Left forelimb (tissue), 1 donor: ENCODE data around the gene FOXJ2.
"Not testable (repeated sequence)": the region's sequence is repeated elsewhere in the genome, so short reads cannot be mapped to it uniquely, and the experiment has no call there.

ENCODE experiments used
- DNase-seq: peaks from one replicate; pipeline ENCODE4 v3.0.0-alpha.2; 2018; ENCODE audit warnings: low spot score

The FOXJ2 gene

GRCh38 chr12:8065991-8066594 lies 33.6 kb downstream of the FOXJ2 start, which contains the start of gene C3AR1:
Gene C3AR1, minus strand, starts transcription at chr12:8066359. Its CDS starts 6,174 bp downstream, at chr12:8060185.
- DNase-seq = no peak

GRCh38 chr12:8069582-8069981 lies 37.1 kb downstream of the FOXJ2 start:
- DNase-seq = no peak

GRCh38 chr12:8071820-8072219 lies 39.3 kb downstream of the FOXJ2 start:
- DNase-seq = not testable (repeated sequence)

- DNase-seq = no peak
These were observed 43.4 kb downstream of the FOXJ2 start for GRCh38 chr12:8075935-8076334.

- no peak for DNase-seq
These were observed 43.9 kb downstream of the FOXJ2 start for GRCh38 chr12:8076366-8076765.

GRCh38 chr12:8077207-8077606 lies 44.7 kb downstream of the FOXJ2 start:
- no peak for DNase-seq

GRCh38 chr12:8078398-8078797 lies 45.9 kb downstream of the FOXJ2 start:
- no peak for DNase-seq

- no peak for DNase-seq
These were observed 46.4 kb downstream of the FOXJ2 start for GRCh38 chr12:8078916-8079315.

- DNase-seq = no peak
These were observed 47.6 kb downstream of the FOXJ2 start for GRCh38 chr12:8080120-8080519.

GRCh38 chr12:8081251-8081920 lies 48.9 kb downstream of the FOXJ2 start:
- no peak for DNase-seq

- DNase-seq = no peak
These were observed 50.2 kb downstream of the FOXJ2 start for GRCh38 chr12:8082808-8083100.

- DNase-seq = not testable (repeated sequence)
These were observed 51.8 kb downstream of the FOXJ2 start for GRCh38 chr12:8084351-8084750.

GRCh38 chr12:8087666-8088065 lies 55.1 kb downstream of the FOXJ2 start:
- no peak for DNase-seq

GRCh38 chr12:8088574-8088973 lies 56.1 kb downstream of the FOXJ2 start:
- no peak for DNase-seq

- DNase-seq = not testable (repeated sequence)
These were observed 56.8 kb downstream of the FOXJ2 start for GRCh38 chr12:8089277-8089676.

GRCh38 chr12:8089716-8090115 lies 57.2 kb downstream of the FOXJ2 start:
- DNase-seq = no peak

GRCh38 chr12:8093291-8093690 lies 60.8 kb downstream of the FOXJ2 start:
- no peak for DNase-seq

- DNase-seq = no peak
These were observed 63.9 kb downstream of the FOXJ2 start for GRCh38 chr12:8096281-8096915.

- DNase-seq = no peak
These were observed 66.7 kb downstream of the FOXJ2 start for GRCh38 chr12:8099235-8099634.
